ENCODE data around the gene ETFA. TPM values are rescaled to one million over a fixed set of nuclear protein-coding genes. Genes with fewer than 3 reads are reported as not detected.

The ETFA gene
- total RNA-seq, 1 donor from 2014 or later, result 107 TPM

DNA sequence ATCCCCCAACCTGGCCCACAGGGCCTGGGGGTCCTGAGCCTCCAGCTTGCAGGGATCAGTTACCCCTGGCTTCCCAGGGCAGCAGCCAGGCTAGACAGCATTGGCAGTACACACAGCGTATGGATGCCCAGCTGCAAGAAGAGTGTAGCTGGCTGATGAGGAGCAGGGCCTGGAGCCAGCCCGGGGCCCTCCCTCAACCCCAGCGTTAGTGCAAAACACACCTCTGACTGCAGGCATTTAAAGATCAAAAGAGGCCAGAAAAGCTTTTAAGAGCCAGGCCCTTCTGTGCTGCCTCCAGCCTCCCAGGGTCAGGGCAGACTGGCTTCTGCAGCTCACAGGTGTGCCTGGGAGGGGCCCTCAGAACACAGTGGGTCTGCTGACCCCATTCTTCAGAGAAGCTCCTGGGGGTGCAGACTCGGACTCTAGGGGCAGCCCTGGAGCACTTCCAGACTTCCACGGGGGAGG is 110.6 kb downstream of the ETFA start:
- Mint-ChIP-seq H3K4me1 (peaks cover 28% of the 10 kb centered on the region), H3K27ac (no peak overlapping the region), H3K9me3 (no peaks in the 10 kb centered on the region), H3K36me3 (peaks cover 2% of the 10 kb centered on the region), H3K4me3 (no peak overlapping the region), H3K27me3 (ENCODE audit: low read depth) (no peaks in the 10 kb centered on the region)
- no peak for TF ChIP-seq CTCF (IDR thresholded peaks at IDR 0.05; ENCODE audit: unreplicated experiment)
- no peak for DNase-seq (ENCODE audit: low spot score in 2 of 2, unreplicated experiment in 2 of 2)

DNA sequence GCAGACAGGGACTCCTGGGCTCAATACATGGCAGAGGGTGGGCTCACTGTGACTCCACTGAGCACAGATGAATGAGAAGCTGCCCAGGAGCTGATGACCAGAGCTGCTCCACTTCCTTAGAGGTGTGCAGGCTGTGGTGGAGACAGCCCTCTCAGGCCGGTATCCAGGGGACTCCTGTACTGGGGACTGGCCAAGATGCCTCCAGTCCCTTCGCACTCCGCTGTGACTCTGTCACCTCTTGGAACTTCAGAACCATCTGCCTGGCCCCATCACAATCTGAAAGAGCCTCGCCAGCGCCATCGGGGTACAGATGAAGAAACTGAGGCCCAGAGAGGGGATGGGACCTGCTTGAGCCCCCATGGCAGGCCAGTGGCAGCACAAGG is 111.2 kb downstream of the ETFA start:
- H3K9me3 Mint-ChIP-seq, result no peaks in the 10 kb centered on the region
- H3K4me3 Mint-ChIP-seq, result no peak overlapping the region
- peaks cover 30% of the 10 kb centered on the region for H3K4me1 Mint-ChIP-seq
- no peak for TF ChIP-seq CTCF (IDR thresholded peaks at IDR 0.05; ENCODE audit: unreplicated experiment)
- H3K36me3 Mint-ChIP-seq, result peaks cover 2% of the 10 kb centered on the region
- H3K27ac Mint-ChIP-seq, result no peak overlapping the region
- no peaks in the 10 kb centered on the region for H3K27me3 Mint-ChIP-seq (ENCODE audit: low read depth)
- no peak for DNase-seq (ENCODE audit: low spot score in 2 of 2, unreplicated experiment in 2 of 2)

- TF ChIP-seq CTCF (IDR thresholded peaks at IDR 0.05; ENCODE audit: unreplicated experiment), result no peak
- no peaks in the 10 kb centered on the region for H3K27me3 Mint-ChIP-seq (ENCODE audit: low read depth)
- H3K4me1 Mint-ChIP-seq, result peaks cover 28% of the 10 kb centered on the region
- DNase-seq (ENCODE audit: low spot score in 2 of 2, unreplicated experiment in 2 of 2), result no peak
- H3K4me3 Mint-ChIP-seq, result no peak overlapping the region
- H3K27ac Mint-ChIP-seq, result no peak overlapping the region
- no peaks in the 10 kb centered on the region for H3K9me3 Mint-ChIP-seq
- no peaks in the 10 kb centered on the region for H3K36me3 Mint-ChIP-seq
These were observed 111.9 kb downstream of the ETFA start for GRCh38 chr15:76199106-76200082.

GRCh38 chr15:76198456-76199105 is 112.7 kb downstream of the ETFA start:
- Mint-ChIP-seq H3K27me3 (ENCODE audit: low read depth) (no peaks in the 10 kb centered on the region), H3K4me3 (no peak overlapping the region), H3K9me3 (no peaks in the 10 kb centered on the region), H3K36me3 (no peaks in the 10 kb centered on the region), H3K4me1 (peaks cover 28% of the 10 kb centered on the region), H3K27ac (no peak overlapping the region)
- TF ChIP-seq CTCF (IDR thresholded peaks at IDR 0.05; ENCODE audit: unreplicated experiment), result no peak
- no peak for DNase-seq (ENCODE audit: low spot score in 2 of 2, unreplicated experiment in 2 of 2)

- H3K27ac Mint-ChIP-seq, result no peak overlapping the region
- DNase-seq (ENCODE audit: low spot score in 2 of 2, unreplicated experiment in 2 of 2), result no peak
- H3K36me3 Mint-ChIP-seq, result no peaks in the 10 kb centered on the region
- no peaks in the 10 kb centered on the region for H3K27me3 Mint-ChIP-seq (ENCODE audit: low read depth)
- peaks cover 28% of the 10 kb centered on the region for H3K4me1 Mint-ChIP-seq
- H3K4me3 Mint-ChIP-seq, result no peak overlapping the region
- H3K9me3 Mint-ChIP-seq, result no peaks in the 10 kb centered on the region
- TF ChIP-seq CTCF (IDR thresholded peaks at IDR 0.05; ENCODE audit: unreplicated experiment), result no peak
These were observed 113.4 kb downstream of the ETFA start for GRCh38 chr15:76197703-76198455.
